Ishikawa (cell line): ENCODE results near the gene PITPNC1.

Experiments used
- CEBPB ChIP-seq: IDR thresholded peaks from 2 replicates; pipeline ENCODE4 v1.6.1; 2012
- CREB1 ChIP-seq: IDR thresholded peaks from 2 replicates; pipeline ENCODE4 v1.6.1; 2012; ENCODE audit warnings: low read depth
- EGR1 ChIP-seq: IDR thresholded peaks from 2 replicates; pipeline ENCODE4 v1.6.1; 2012
- EP300 ChIP-seq: IDR thresholded peaks from 2 replicates; pipeline ENCODE4 v1.6.1; 2012; ENCODE audit warnings: borderline replicate concordance
- FOXM1 ChIP-seq: IDR thresholded peaks from 2 replicates; pipeline ENCODE4 v1.6.1; 2012; ENCODE audit warnings: low read depth, borderline replicate concordance
- MAX ChIP-seq: IDR thresholded peaks from 2 replicates; pipeline ENCODE4 v1.6.1; 2012
- NFIC ChIP-seq: IDR thresholded peaks from 2 replicates; pipeline ENCODE4 v1.6.1; 2012
- RAD21 ChIP-seq: IDR thresholded peaks from 2 replicates; pipeline ENCODE4 v1.6.1; 2012; ENCODE audit warnings: low read depth
- REST ChIP-seq: IDR thresholded peaks from 2 replicates; pipeline ENCODE4 v1.6.1; 2012; ENCODE audit warnings: low read depth, mild to moderate bottlenecking
- TAF1 ChIP-seq: IDR thresholded peaks from 2 replicates; pipeline ENCODE4 v1.6.1; 2012; ENCODE audit warnings: low read depth, mild to moderate bottlenecking
- TCF12 ChIP-seq: IDR thresholded peaks from 2 replicates; pipeline ENCODE4 v1.6.1; 2012; ENCODE audit warnings: low read depth
- TEAD4 ChIP-seq: IDR thresholded peaks from 2 replicates; pipeline ENCODE4 v1.6.1; 2012
- USF1 ChIP-seq: IDR thresholded peaks from 2 replicates; pipeline ENCODE4 v1.6.1; 2012
- YY1 ChIP-seq: IDR thresholded peaks from 2 replicates; pipeline ENCODE4 v1.6.1; 2012; ENCODE audit warnings: low read depth
- ZBTB7A ChIP-seq: IDR thresholded peaks from 2 replicates; pipeline ENCODE4 v1.6.1; 2012; ENCODE audit warnings: low read depth

Gene PITPNC1

GRCh38 chr17:67376737-67377487, at the start of gene PITPNC1:
TSS of gene PITPNC1 (plus strand) at chr17:67377281.
- TF ChIP-seq EGR1 (no peak), USF1 (no peak), MAX (peak; percentile 34), ZBTB7A (peak; percentile 5; the same call in 1 of the 2 replicates), NFIC (no peak), TEAD4 (peak; percentile 34; the same call in 1 of the 2 replicates), TAF1 (peak; percentile 44; the same call in 1 of the 2 replicates)

GRCh38 chr17:67328026-67328425, 49.1 kb upstream of the PITPNC1 start:
- no peak for TF ChIP-seq CREB1
- TF ChIP-seq EP300, result no peak

- TF ChIP-seq FOXM1 (no peak), EP300 (no peak), TCF12 (no peak), ZBTB7A (no peak), YY1 (no peak), EGR1 (no peak)
These were observed 41.7 kb upstream of the PITPNC1 start for GRCh38 chr17:67335245-67335835.

GRCh38 chr17:67336859-67337258, 40.2 kb upstream of the PITPNC1 start:
- TF ChIP-seq TAF1 (no peak), ZBTB7A (no peak), FOXM1 (no peak), USF1 (no peak), TEAD4 (no peak), CREB1 (no peak), YY1 (no peak), TCF12 (no peak), CEBPB (no peak), NFIC (no peak), EGR1 (no peak), RAD21 (no peak), REST (no peak), EP300 (no peak), MAX (no peak)

GRCh38 chr17:67343237-67343636, 33.8 kb upstream of the PITPNC1 start:
- TF ChIP-seq CREB1, result no peak
- TF ChIP-seq TAF1, result no peak
- TF ChIP-seq ZBTB7A, result no peak
- TF ChIP-seq CEBPB, result no peak
- no peak for TF ChIP-seq RAD21
- no peak for TF ChIP-seq TEAD4
- no peak for TF ChIP-seq EP300
- no peak for TF ChIP-seq MAX
- no peak for TF ChIP-seq USF1
- TF ChIP-seq EGR1, result no peak
- TF ChIP-seq REST, result no peak
- TF ChIP-seq TCF12, result no peak
- no peak for TF ChIP-seq NFIC
- no peak for TF ChIP-seq YY1
- TF ChIP-seq FOXM1, result no peak
